Sigmoid colon (tissue), 4 donors: ENCODE results near the gene SPAG6.

Source experiments
- POLR2A ChIP-seq, 2 donors: fragments of 450-650 bp; IDR thresholded peaks; one replicate each; pipeline ENCODE4 v1.6.1; 2016; ENCODE audit warnings: antibody characterized with exemption in 2 of 2, mild to moderate bottlenecking in 2 of 2, moderate library complexity in 2 of 2
- POLR2AphosphoS5 ChIP-seq, 4 donors: sonication (generic); formaldehyde crosslinking; IDR thresholded peaks; one replicate each; pipeline ENCODE4 v1.6.1; 2017; ENCODE audit warnings: antibody characterized with exemption in 4 of 4

GRCh38 chr10:22366435-22366703 lies 21.1 kb downstream of the SPAG6 start:
- TF ChIP-seq POLR2A (IDR thresholded peaks at IDR 0.05) (no peak), POLR2AphosphoS5 (IDR thresholded peaks at IDR 0.05) (no peak)
